Right atrium auricular region (tissue), 2 donors: ENCODE data around the gene MED27. TPM values are rescaled to one million over a fixed set of nuclear protein-coding genes. Genes with fewer than 3 reads are reported as not detected.

Source experiments
- DNase-seq: peaks from one replicate; pipeline ENCODE4 v3.0.0-alpha.2; 2019; ENCODE audit warnings: low spot score
- H3K27ac ChIP-seq, 2 donors: fragments of 200-600 bp; sonication (generic); 1 replicate in 1 of 2; 2 replicates in 1 of 2; pipeline ENCODE4 v1.5.1; 2016 to 2019
- H3K27me3 ChIP-seq, 2 donors: fragments of 200-600 bp; sonication (generic); one replicate each; pipeline versions ENCODE4 v1.5.1 to v1.6.0; 2017 to 2019
- H3K36me3 ChIP-seq: fragments of 200-600 bp; sonication (generic); one replicate; pipeline ENCODE4 v1.5.1; 2016
- H3K4me1 ChIP-seq, 2 donors: fragments of 200-600 bp; sonication (generic); one replicate each; pipeline versions ENCODE4 v1.5.1 to v1.6.0; 2017 to 2019
- H3K4me3 ChIP-seq, 2 donors: fragments of 200-600 bp; sonication (generic); 1 replicate in 1 of 2; 2 replicates in 1 of 2; pipeline ENCODE4 v1.5.1; 2017 to 2019; ENCODE audit warnings: mild to moderate bottlenecking in 1 of 2, moderate library complexity in 1 of 2
- H3K9me3 ChIP-seq, 2 donors: fragments of 200-600 bp; sonication (generic); one replicate each; pipeline ENCODE4 v1.5.1; 2019
- total RNA-seq, 2 donors: library from RNA; depleted of rRNA; stranded (reverse); fragments of >200 nt; gene quantifications; one replicate each; pipeline ENCODE4 v1.1.0, GENCODE V29; 2016
- TF ChIP-seq, protein P1 (sequence below), 2 donors: fragments of 200-600 bp; sonication (generic); IDR thresholded peaks; one replicate each; pipeline ENCODE4 v1.5.1; 2019; ENCODE audit warnings: antibody characterized with exemption in 2 of 2

The MED27 gene
- total RNA-seq, 2 donors from 2014 or later: 12.5 to 15.3 TPM

- Histone ChIP-seq H3K36me3 (no peaks in the 10 kb centered on the region), H3K9me3 (no peaks in the 10 kb centered on the region), H3K27ac (no peak overlapping the region), H3K4me3 (no peak overlapping the region), H3K27me3 (no peaks in the 10 kb centered on the region), H3K4me1 (peaks cover 0 to 3% of the 10 kb centered on the region in 2 donors)
- TF ChIP-seq, protein P1, sequence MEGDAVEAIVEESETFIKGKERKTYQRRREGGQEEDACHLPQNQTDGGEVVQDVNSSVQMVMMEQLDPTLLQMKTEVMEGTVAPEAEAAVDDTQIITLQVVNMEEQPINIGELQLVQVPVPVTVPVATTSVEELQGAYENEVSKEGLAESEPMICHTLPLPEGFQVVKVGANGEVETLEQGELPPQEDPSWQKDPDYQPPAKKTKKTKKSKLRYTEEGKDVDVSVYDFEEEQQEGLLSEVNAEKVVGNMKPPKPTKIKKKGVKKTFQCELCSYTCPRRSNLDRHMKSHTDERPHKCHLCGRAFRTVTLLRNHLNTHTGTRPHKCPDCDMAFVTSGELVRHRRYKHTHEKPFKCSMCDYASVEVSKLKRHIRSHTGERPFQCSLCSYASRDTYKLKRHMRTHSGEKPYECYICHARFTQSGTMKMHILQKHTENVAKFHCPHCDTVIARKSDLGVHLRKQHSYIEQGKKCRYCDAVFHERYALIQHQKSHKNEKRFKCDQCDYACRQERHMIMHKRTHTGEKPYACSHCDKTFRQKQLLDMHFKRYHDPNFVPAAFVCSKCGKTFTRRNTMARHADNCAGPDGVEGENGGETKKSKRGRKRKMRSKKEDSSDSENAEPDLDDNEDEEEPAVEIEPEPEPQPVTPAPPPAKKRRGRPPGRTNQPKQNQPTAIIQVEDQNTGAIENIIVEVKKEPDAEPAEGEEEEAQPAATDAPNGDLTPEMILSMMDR (IDR thresholded peaks at IDR 0.05): no peak
- no peak for DNase-seq
Measured at GRCh38 chr9:131849391-131849790, 230.3 kb downstream of the MED27 start.

DNA sequence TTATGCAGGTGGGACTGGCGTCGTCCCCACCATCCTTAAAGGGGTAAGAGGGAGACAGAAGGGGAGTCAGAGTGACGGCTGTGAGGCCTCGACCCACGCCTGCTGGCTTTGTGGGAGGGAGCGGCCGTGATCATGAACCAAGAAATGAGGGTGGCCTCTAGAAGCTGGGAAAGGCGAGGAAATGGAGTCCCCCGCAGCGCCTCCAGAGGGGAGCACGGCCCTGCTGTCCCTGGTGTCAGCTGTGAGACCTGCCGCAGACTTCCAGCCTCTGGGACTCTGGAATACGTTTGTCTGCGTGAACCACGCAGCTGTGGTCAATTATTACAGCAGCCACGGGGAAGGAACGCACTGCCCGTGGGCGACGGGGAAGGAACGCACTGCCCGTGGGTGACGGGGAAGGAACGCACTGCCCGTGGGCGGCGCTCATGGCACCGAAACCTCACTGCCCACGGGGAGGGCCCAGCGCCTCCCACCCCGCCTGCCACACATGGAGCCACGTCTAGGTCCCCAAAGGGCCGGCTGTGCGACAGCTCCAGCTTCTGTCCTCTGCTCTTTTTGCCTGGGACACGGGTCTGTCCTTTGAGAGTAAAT is 231.0 kb downstream of the MED27 start:
- no peaks in the 10 kb centered on the region for H3K36me3 ChIP-seq
- H3K27me3 ChIP-seq: no peaks in the 10 kb centered on the region
- no peak for DNase-seq
- H3K27ac ChIP-seq: no peak overlapping the region
- no peaks in the 10 kb centered on the region for H3K9me3 ChIP-seq
- no peak overlapping the region for H3K4me3 ChIP-seq
- no peaks in the 10 kb centered on the region for H3K4me1 ChIP-seq
- TF ChIP-seq, protein P1 (IDR thresholded peaks at IDR 0.05): no peak

- Histone ChIP-seq H3K9me3 (no peaks in the 10 kb centered on the region), H3K27me3 (no peaks in the 10 kb centered on the region), H3K36me3 (no peaks in the 10 kb centered on the region), H3K4me1 (no peaks in the 10 kb centered on the region), H3K4me3 (no peak overlapping the region), H3K27ac (no peak overlapping the region)
- no peak for DNase-seq
- TF ChIP-seq, protein P1 (IDR thresholded peaks at IDR 0.05): no peak
Measured at GRCh38 chr9:131847665-131848354, 231.9 kb downstream of the MED27 start.

DNA sequence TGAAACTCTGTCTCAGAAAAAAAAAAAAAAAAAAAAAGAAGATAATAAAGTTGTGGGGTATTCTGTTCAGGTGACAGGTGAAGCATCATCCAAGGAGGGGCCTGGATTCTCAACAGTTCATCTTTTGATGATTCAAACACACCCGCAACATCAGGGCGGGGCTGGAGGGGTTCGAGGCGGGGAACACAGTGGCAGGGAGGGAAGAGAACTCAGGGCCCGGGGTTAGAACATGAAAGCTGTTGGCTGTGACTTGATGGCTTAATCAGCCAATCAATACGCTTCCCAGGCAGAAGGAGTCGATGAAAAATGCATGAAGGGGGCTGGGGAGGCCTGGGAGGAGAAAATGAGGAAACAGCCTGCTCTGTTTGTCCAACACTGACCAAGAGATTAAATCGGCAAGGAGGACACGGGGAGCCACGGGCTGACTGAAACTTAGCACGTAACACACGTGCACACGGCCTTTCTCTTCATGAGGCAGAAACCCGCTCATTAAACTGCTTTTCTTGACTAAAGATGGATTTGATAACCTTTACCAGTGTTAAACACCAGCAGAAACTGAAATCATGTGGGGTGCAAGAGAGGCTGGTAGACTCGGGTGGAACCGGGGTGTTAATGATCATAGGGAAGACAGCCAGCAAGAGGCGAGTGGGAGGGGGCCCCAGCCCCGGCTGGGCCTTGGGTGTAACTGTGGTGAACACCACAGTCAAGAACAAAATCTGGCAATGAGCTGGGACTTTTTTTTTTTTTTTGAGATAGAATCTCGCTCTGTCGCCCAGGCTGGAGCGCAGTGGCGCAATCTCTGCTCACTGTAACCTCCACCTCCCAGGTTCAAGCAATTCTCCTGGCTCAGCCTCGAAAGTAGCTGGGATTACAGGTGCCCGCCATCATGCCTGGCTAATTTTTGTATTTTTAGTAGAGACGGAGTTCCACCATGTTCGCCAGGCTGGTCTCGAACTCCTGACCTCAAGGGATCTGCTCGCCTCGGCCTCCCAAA is 234.1 kb downstream of the MED27 start:
- no peaks in the 10 kb centered on the region for H3K9me3 ChIP-seq
- H3K4me3 ChIP-seq: no peak overlapping the region
- TF ChIP-seq, protein P1 (IDR thresholded peaks at IDR 0.05): no peak
- no peaks in the 10 kb centered on the region for H3K4me1 ChIP-seq
- H3K27ac ChIP-seq: no peak overlapping the region
- no peaks in the 10 kb centered on the region for H3K27me3 ChIP-seq
- DNase-seq: no peak
- H3K36me3 ChIP-seq: no peaks in the 10 kb centered on the region

DNA sequence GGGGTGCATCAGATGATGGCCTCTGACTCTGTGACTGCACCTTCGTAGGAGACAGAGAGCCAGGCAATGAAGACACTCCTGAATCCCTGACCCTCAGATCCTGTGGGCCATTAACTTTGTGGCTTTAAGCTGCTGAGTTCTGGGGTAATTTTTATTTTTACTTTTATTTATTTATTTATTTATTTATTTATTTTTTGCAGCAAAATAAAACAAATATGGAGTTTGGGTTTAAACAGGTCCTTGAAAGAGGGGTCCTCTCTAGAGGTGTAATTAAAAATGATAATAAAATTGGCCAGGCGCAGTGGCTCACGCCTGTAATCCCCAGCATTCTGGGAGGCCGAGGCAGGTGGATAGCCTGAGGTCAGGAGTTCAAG is 234.9 kb downstream of the MED27 start:
- TF ChIP-seq, protein P1 (IDR thresholded peaks at IDR 0.05): no peak
- Histone ChIP-seq H3K9me3 (no peaks in the 10 kb centered on the region), H3K27ac (no peak overlapping the region), H3K36me3 (no peaks in the 10 kb centered on the region), H3K4me3 (no peak overlapping the region), H3K4me1 (no peaks in the 10 kb centered on the region), H3K27me3 (no peaks in the 10 kb centered on the region)
- no peak for DNase-seq
